Raji (cell line): Measurements from ENCODE around the gene SP9.

ENCODE experiments used
- POLR2A ChIP-seq: IDR thresholded peaks from 2 replicates; pipeline ENCODE4 v1.6.1; 2011; ENCODE audit warnings: low read depth, low read length, control low read depth; ENCODE audit not compliant: insufficient read depth

The SP9 gene

GRCh38 chr2:174338671-174339560 lies 4.2 kb downstream of the SP9 start:
- TF ChIP-seq POLR2A, result no peak

GRCh38 chr2:174339561-174340399 lies 5.0 kb downstream of the SP9 start:
- TF ChIP-seq POLR2A, result no peak

GRCh38 chr2:174340400-174341292 lies 5.9 kb downstream of the SP9 start:
- TF ChIP-seq POLR2A, result no peak

- no peak for TF ChIP-seq POLR2A
Observed at GRCh38 chr2:174341293-174341994, 6.7 kb downstream of the SP9 start.

GRCh38 chr2:174341995-174342685 lies 7.4 kb downstream of the SP9 start:
- no peak for TF ChIP-seq POLR2A

GRCh38 chr2:174342686-174343342 lies 8.1 kb downstream of the SP9 start:
- no peak for TF ChIP-seq POLR2A

- no peak for TF ChIP-seq POLR2A
Observed at GRCh38 chr2:174343343-174343622, 8.5 kb downstream of the SP9 start.

GRCh38 chr2:174343623-174344455 lies 9.1 kb downstream of the SP9 start:
- no peak for TF ChIP-seq POLR2A

GRCh38 chr2:174344716-174345461 lies 10.1 kb downstream of the SP9 start:
- no peak for TF ChIP-seq POLR2A

- no peak for TF ChIP-seq POLR2A
Observed at GRCh38 chr2:174350018-174350417, 15.3 kb downstream of the SP9 start.

- no peak for TF ChIP-seq POLR2A
Observed at GRCh38 chr2:174350593-174351181, 15.9 kb downstream of the SP9 start.

GRCh38 chr2:174353004-174353403 lies 18.2 kb downstream of the SP9 start:
- TF ChIP-seq POLR2A, result no peak
